Endodermal cell (in vitro differentiated cells): ENCODE measurements around the gene CBLB. TPM values are rescaled to one million over a fixed set of nuclear protein-coding genes. Genes with fewer than 3 reads are reported as not detected.

ENCODE experiments used
- DNase-seq: peaks from one replicate; pipeline ENCODE4 v3.0.0-alpha.2; 2017
- H3K27ac ChIP-seq: 2 replicates; pipeline ENCODE4 v1.5.1; 2013; ENCODE audit warnings: mild to moderate bottlenecking, low read depth, low read length, moderate library complexity
- H3K27me3 ChIP-seq: 2 replicates; pipeline ENCODE4 v1.6.1; 2013; ENCODE audit warnings: mild to moderate bottlenecking, low read length, moderate library complexity; ENCODE audit not compliant: insufficient read depth, control insufficient read depth, poor library complexity, severe bottlenecking
- H3K36me3 ChIP-seq: 2 replicates; pipeline ENCODE4 v1.7.0; 2013; ENCODE audit warnings: mild to moderate bottlenecking, low read length, moderate library complexity; ENCODE audit not compliant: control insufficient read depth, insufficient read depth
- H3K4me1 ChIP-seq: one replicate; pipeline ENCODE4 v1.7.0; 2013; ENCODE audit warnings: low read length; ENCODE audit not compliant: control insufficient read depth, insufficient read depth
- H3K4me3 ChIP-seq: 2 replicates; pipeline ENCODE4 v1.5.1; 2013; ENCODE audit warnings: mild to moderate bottlenecking, low read length, moderate library complexity
- H3K9ac ChIP-seq: 2 replicates; pipeline ENCODE4 v1.6.1; 2013; ENCODE audit warnings: mild to moderate bottlenecking, low read length, moderate library complexity; ENCODE audit not compliant: poor library complexity, severe bottlenecking; ENCODE audit errors: extremely low read depth
- H3K9me3 ChIP-seq: 2 replicates; pipeline ENCODE4 v1.6.1; 2013; ENCODE audit warnings: mild to moderate bottlenecking, low read length, moderate library complexity; ENCODE audit not compliant: control insufficient read depth
- H3K27ac Mint-ChIP-seq: 2 replicates; pipeline ENCODE4 v1.8.0; 2020; ENCODE audit warnings: mixed read lengths
- H3K27me3 Mint-ChIP-seq: 2 replicates; pipeline ENCODE4 v1.8.0; 2021; ENCODE audit warnings: mild to moderate bottlenecking, mixed read lengths; ENCODE audit not compliant: insufficient read depth
- H3K36me3 Mint-ChIP-seq: 2 replicates; pipeline ENCODE4 v1.8.0; 2020; ENCODE audit warnings: low read depth, mixed read lengths
- H3K4me1 Mint-ChIP-seq: 2 replicates; pipeline ENCODE4 v1.8.0; 2020; ENCODE audit warnings: mixed read lengths
- H3K4me3 Mint-ChIP-seq: 2 replicates; pipeline ENCODE4 v1.8.0; 2020; ENCODE audit warnings: mild to moderate bottlenecking, moderate library complexity, mixed read lengths
- H3K9me3 Mint-ChIP-seq: 2 replicates; pipeline ENCODE4 v1.8.0; 2020; ENCODE audit warnings: mild to moderate bottlenecking, mixed read lengths
- CTCF ChIP-seq: fragments of 200-600 bp; sonication (generic); conservative IDR thresholded peaks from 2 replicates; pipeline ENCODE4 v1.5.0; 2021; ENCODE audit warnings: antibody characterized with exemption, mild to moderate bottlenecking
- WGBS, 2 experiments: methylation state at CpG; one replicate each; pipeline versions ENCODE4 v1.1.5 to v1.1.7; 2013; ENCODE audit warnings: missing lambda C conversion rate in 2 of 2, mixed read lengths in 1 of 2; ENCODE audit not compliant: insufficient coverage in 1 of 2, insufficient read length in 1 of 2; 5-methylcytosine and 5-hydroxymethylcytosine counted together
- total RNA-seq, 2 donors: library from RNA; stranded (reverse); fragmentation: NEBNext Ultra II Directional in 1 of 2; extraction: Animal tissue kit (Norgen Biotek cat#: 25700) in 1 of 2; gene quantifications; 2 replicates in 1 of 2; 3 replicates in 1 of 2; pipeline ENCODE4 v1.2.1, GENCODE V29; 2021

Gene CBLB
- total RNA-seq, 2 donors from 2014 or later = 45.4 to 60.5 TPM

- Mint-ChIP-seq H3K4me3 (no peak overlapping the region), H3K9me3 (no peaks in the 10 kb centered on the region), H3K4me1 (peaks cover 39% of the 10 kb centered on the region), H3K27ac (peak overlapping the region; percentile 20), H3K36me3 (peaks cover 10% of the 10 kb centered on the region), H3K27me3 (no peaks in the 10 kb centered on the region)
- TF ChIP-seq CTCF = no peak
- peaks cover under 1% of the 10 kb centered on the region for H3K9me3 ChIP-seq
- peak overlapping the region; percentile 56 for H3K27ac ChIP-seq
- no peak for DNase-seq
- 88% methylated on average over 1 of the region's 1 CpG; no CpG with 5 or more reads in 1 of the 2 experiments for WGBS, 2 experiments
- H3K4me3 ChIP-seq = no peak overlapping the region
- no peaks in the 10 kb centered on the region for H3K27me3 ChIP-seq
- H3K36me3 ChIP-seq = no peaks in the 10 kb centered on the region
- no peaks in the 10 kb centered on the region for H3K4me1 ChIP-seq
- no peak overlapping the region for H3K9ac ChIP-seq
These were observed 115.9 kb downstream of the CBLB start for GRCh38 chr3:105752791-105753415.

GRCh38 chr3:105747696-105748095 is 121.1 kb downstream of the CBLB start:
- no peaks in the 10 kb centered on the region for H3K9me3 ChIP-seq
- peaks cover 9% of the 10 kb centered on the region for H3K36me3 ChIP-seq
- no peak overlapping the region for H3K4me3 ChIP-seq
- peaks cover 6% of the 10 kb centered on the region for H3K4me1 ChIP-seq
- Mint-ChIP-seq H3K27ac (no peak overlapping the region), H3K9me3 (no peaks in the 10 kb centered on the region), H3K4me3 (no peak overlapping the region), H3K4me1 (peaks cover 31% of the 10 kb centered on the region), H3K36me3 (peaks cover 30% of the 10 kb centered on the region), H3K27me3 (no peaks in the 10 kb centered on the region)
- DNase-seq = no peak
- no peaks in the 10 kb centered on the region for H3K27me3 ChIP-seq
- H3K27ac ChIP-seq = no peak overlapping the region
- H3K9ac ChIP-seq = no peak overlapping the region
- no peak for TF ChIP-seq CTCF
- 94% methylated on average over 1 of the region's 1 CpG; no CpG with 5 or more reads in 1 of the 2 experiments for WGBS, 2 experiments

- Mint-ChIP-seq H3K27me3 (no peaks in the 10 kb centered on the region), H3K9me3 (no peaks in the 10 kb centered on the region), H3K4me1 (peaks cover 30% of the 10 kb centered on the region), H3K4me3 (no peak overlapping the region), H3K36me3 (peaks cover 30% of the 10 kb centered on the region), H3K27ac (no peak overlapping the region)
- Histone ChIP-seq H3K27me3 (no peaks in the 10 kb centered on the region), H3K4me3 (no peak overlapping the region), H3K4me1 (peaks cover 6% of the 10 kb centered on the region), H3K27ac (no peak overlapping the region), H3K9ac (no peak overlapping the region), H3K9me3 (no peaks in the 10 kb centered on the region), H3K36me3 (peaks cover 10% of the 10 kb centered on the region)
- no peak for DNase-seq
- TF ChIP-seq CTCF = no peak
- 82% methylated on average over 3 of the region's 3 CpGs; no CpG with 5 or more reads in 1 of the 2 experiments for WGBS, 2 experiments
These were observed 121.7 kb downstream of the CBLB start for GRCh38 chr3:105747060-105747541.
